ENCODE measurements around the gene CSPG5. TPM values are rescaled to one million over a fixed set of nuclear protein-coding genes. Genes with fewer than 3 reads are reported as not detected.

CSPG5 gene
- total RNA-seq, 1 donor from 2014 or later = 0.58 TPM

DNA sequence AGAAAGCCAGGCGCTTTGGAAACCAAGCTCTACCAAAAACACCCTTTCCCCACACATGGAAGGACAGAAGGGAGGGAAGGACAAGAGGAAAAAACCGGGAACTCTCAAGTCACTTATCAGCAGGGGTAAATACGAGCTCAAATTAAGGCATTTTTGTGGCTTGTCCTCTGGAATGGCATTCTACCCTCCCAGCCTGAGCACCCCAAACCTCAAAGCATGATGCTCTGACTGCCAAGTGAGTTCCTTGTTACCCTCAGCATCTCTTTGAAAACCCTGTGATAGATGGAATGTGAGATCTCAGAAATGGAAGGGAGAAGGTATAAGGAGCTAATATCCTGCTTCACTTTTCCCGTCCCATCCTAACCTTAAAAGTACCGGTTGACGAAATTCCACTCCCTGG, 8.1 kb upstream of the CSPG5 start:
- DNase-seq (ENCODE audit: low spot score) = no peak

DNA sequence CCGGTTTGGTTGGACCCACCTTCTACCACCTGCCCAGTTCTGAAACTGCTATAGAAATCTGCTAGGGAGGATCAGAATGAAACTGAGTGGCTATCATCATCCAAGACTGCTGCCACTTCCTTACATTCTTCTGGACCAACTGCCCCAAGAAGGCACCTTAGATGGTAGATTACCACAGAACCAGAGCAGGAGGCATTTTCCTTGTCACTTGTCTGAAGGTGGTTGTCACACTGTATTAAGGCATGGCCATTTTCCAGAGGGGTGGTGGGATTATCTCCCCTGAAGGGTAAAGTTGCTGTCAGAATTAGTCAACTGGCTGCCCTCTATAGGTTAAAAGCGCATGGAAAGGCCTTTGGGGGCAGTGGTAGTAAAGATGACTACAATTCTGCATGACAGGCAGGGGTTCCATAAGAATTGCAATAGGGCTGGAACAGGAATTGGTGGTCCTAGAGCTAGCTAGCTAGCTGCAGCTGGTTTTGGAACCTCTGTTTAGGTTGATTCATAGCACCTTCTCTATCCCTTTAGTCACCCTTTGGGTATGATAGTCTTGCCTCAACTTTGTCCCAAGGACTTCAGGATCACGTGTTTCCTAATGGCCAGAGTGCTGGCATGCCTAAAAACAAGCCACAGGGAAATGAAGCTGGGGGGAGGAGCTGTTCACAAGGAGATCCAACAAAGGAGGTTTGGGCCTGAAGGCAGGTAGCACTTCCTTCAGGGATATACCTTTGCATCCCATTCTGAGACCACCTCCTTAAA, 4.8 kb upstream of the CSPG5 start:
- DNase-seq (ENCODE audit: low spot score) = no peak

DNA sequence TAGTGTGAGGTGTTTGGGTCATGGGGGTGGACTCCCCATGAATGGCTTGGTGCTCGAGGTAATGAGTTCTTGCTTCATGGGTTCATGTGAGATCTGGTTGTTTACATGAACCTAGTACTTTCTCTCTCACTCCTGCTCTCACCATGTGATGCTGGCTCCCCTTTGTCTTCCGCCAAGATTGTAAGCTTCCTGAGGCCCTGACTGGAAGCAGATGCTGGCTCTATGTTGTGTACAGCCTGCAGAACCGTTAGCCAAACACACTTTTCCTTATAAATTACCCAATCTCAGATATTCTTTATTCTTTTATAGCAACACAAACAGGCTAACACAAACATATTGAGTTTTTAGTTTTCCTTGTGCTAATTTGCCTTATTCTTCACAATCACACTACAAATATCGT, 3.2 kb upstream of the CSPG5 start:
- DNase-seq (ENCODE audit: low spot score) = no peak

DNA sequence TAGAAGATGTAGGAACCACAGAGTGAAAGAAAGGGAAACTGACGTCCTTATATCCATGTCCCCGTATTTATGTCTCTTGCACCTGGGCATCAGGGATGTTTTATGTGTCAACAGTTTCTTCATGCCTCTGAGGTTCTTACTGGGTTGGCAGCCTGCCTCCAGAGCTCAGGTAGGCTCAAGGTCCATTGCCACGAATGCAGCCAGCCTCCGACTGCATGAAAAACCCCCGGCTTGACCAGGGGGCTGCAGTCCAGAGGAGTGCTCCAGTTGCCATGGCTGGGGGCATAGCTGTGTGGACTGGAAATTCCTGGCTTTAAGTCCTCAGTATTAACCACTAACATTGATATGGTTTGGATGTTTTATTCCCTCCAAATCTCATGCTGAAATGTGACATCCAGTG, 2.8 kb upstream of the CSPG5 start:
- DNase-seq (ENCODE audit: low spot score) = no peak

DNA sequence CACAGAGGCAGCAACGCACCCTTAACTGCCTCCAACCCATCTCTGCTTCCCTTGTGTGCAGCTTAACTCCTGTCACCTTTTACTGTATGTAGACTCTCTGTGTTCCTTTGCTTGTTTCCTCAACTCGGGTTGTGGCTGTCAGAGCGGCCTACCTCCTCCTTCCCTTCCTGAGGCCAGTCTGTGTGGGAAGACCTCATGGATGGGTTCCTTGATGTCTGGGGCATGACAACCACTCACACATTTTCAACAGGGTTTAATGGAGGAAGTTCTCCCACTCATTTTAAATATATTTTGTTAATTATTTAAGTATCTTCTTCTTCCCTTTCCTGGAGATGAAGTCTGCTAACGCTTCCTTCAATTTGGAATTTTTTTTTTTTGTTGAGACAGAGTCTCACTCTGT, 1.8 kb upstream of the CSPG5 start:
- DNase-seq (ENCODE audit: low spot score) = no peak

DNA sequence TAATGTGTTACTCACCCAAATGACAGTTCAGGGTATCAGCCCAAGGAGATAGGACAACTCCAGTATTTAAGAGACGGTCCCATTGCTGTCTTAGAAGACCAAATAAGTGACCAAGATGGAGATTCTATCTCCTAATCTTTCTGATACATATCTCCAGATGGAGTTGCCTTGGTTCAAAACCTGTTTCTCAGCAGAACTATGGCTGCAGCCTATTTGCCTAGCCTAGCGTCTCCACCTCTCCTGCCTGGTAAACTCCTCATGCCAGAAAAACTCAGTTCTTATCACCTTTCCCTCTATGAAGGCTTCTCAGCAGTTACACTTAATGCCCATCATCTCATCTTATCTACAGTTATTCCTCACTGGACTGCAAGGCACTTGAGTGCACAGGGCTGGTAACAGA, 1.2 kb upstream of the CSPG5 start:
- no peak for DNase-seq (ENCODE audit: low spot score)

DNA sequence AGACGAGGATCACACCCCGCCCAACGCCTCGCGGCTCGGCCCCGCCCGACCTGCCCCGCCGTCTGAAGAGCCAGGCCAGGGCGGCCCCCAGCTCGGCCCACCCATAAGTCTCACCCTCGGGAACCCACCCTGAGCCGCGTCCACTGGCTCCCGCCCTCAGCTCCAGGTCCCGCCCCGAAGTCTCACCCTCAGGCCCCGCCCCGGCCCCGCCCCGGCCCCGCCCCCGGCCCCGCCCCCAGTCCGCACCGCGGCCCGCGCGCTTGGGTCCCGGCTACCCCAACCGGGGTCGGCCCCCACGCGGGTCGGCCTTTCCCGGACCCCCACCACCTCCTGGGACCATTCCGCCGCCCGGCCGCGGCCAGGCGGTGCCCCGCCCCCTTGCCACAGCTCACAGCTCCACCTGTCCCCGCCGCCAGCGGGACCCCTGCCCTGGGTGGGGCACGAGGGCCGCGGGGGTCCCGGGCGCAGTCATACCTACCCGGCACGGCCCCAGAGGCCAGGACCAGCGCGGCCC, 489 bp downstream of the CSPG5 start:
- DNase-seq (ENCODE audit: low spot score) = no peak

DNA sequence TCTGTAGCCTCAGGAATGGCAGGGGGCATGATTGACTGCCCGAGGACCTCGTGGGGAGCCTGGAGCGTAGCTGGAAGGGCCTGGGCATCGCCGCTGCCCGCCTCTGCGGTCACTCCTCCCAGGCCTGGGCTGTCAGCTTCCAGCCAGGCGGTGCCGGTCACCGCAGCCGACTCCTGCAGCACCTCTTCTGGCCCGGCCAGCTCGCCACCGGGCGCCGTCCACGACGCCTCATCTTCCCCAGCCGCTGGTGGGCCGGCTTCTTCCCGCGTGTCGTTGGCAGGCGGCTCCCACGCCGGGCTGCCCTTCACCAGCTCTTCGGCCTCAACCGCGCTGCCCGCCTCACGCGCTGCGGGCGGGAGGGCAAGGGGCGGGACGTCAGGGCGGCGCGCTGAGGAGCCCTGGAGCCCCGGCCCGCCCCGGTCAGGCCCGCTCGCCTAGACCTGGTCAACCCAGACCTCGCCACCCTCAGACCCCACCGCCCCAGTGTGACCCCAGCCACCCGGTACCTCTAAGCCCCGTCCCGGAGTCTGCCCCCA, 1.0 kb downstream of the CSPG5 start:
- no peak for DNase-seq (ENCODE audit: low spot score)

DNA sequence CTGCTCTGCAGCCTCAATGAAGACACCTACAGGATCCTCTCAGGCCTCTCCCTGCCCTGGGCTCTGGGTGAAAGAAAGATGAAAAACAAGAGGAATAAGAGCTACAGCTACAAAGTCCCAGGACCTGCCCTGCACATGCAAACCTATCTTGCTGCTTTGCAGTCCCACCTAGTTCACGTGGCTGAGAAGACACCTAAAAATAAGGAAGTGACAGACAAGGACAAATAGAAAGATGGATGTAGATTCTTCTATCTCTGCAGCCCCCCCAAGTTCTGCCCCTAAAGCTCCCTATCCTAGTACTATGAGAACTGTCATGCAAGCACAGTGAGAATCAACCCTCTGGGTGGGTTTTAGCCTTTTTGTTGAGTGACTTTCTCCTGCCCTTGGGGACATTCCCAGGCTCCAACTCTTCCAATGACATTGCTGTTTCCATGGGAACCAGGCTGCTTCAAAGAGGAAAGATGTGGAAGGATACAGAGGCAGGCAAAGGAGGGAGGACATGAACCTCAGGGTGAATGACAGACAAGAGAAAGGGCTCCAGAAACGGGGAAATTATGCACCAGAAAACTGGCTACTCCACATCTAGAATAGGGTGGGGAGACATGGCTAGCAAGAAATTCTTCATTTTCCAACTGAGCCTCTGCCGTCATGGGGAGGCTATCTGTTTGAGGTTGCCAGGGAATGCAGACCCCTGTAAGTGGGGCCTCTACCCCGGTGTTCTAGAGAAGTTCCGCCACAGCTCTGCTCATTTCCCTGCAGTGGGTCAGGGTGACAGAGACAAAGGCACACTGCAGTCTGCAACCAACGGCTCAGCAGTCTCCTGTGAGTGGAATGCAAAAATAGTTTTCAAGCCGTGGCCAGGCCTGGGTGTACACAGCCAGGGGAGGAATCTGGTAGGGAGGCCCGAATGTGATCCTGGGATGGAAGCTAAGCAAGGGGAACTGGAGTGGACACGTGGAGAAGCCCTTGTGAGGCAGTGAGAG, 5.2 kb downstream of the CSPG5 start:
- no peak for DNase-seq (ENCODE audit: low spot score)

DNA sequence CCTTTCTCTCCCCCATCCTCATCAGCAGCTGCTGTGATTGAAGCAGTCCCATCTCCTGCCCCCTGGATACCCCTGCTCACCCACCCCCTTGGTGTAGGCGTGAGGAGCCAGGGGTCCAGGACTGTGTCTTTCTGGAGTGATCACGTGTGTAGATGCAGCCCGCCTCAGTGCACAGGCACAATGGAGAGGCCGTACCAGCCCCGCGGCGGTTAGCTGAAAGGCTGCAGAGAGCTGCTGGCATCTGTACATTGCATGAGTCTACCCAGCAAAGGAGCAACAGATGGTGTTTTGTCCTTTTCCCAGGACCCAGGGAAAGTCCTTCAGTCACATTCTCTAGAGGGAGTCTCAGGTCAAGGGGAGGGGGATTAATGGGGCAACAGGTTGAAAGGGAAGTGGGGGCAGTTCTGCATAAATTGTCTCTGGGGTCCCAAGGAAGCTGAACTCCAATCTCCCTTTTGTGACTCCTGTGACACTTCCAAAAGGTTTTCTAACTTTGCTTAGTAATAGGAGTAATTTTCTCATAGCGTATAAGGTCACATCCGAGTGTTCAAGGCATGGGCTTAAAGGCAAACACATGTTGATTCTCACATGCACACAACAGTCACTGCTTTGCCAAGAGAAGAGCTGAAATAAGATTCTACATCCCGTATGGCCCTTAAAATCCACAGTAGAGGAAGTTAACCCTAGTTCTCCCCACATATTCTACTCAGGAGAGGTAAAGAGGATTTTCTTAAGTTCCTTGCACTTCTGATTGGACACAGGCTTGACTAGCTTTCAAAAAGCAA, 7.1 kb downstream of the CSPG5 start:
- no peak for DNase-seq (ENCODE audit: low spot score)

DNA sequence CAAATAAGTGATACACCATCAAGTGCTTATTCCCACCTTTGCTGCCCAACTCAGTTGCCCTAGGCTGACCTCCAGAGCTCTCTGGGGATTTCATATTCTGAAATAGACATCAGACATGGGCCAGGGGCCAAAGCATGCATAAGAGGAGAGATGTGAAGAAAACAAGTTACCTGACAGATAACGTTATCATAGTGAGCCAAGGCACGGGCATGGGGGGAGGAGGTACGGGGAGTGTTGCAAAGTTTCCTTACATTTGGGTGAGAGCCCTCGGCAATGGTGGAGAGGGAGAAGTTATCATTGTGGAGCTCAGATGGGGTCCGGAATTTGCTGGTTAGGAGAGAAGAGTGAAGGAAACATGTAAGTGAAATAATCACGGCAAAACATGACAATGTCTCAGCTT, 9.8 kb downstream of the CSPG5 start:
- no peak for DNase-seq (ENCODE audit: low spot score)

DNA sequence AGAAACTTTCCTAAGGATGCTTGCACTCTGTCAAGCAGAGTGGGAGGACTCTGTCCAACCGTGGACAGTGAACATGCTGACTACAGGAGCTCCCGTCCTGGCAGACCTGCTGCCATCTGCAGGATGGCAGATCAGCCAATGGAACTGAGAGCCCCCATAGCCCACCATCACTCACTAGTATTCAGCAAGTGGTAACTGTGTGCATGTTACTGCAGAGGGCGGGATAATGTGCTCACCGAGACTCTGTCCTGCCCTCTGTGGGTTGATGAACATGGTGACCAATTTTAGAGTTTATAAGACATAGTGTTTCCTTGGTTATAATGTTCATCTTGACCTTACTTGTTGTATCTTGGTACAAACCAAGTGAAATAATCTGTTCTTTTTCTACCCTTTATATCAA, 11.5 kb downstream of the CSPG5 start:
- DNase-seq (ENCODE audit: low spot score) = no peak

DNA sequence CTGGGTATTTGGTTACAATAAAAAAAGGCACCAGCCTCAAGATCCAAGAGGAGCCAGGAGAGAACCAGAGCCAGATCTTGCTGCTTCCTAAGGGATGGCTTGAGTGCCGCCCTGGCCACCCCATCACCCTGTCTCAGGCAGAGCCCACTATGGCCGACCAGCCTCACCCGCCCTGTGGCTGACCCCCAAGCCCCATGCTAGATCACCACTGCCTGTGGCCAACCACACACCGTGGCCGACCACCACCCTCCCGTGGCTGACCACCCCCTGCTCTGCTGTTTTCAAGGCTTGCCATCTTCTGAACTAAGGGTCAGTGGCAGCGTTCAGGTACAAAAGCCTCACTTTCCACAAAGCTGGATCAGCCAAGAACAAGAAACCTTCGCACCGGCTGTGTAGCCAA, 12.0 kb downstream of the CSPG5 start:
- no peak for DNase-seq (ENCODE audit: low spot score)

DNA sequence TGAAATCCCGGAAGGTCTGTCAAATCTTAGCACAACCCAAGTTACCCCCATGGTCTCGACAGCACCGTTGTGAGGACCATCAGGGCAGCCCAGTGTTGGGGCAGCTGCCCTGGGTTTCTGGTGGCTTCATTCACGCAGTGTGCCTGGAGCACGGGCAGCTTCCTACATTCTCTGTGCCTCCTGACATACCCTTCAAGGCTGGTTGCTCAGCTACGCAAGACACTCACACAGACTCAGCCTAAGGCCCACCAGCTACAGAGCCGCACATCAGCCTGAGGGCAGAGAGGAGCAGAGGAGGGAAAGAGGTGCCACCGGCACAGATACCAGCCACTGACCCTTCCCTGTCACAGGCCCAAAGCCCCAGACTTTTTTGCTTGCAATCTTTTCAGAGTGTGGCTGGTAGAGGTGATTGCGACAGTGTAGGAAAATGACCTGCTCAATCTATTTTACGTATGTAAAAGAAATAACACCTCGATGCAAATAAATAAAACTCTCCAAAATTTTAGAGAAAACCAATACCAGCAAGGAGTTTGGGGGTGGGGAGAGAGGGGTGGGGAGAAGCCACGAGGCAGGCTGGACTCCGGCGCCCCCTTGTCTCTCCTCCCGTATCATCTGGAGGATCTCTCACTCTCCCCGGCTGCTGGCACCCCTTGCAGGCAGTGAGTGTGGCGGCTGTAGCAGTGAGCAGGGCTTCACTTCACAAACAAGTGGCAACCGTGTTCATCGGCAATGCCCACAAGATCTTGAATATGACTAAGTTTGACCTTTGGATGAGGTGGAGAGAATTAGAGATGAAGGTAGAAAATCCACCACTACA, 12.7 kb downstream of the CSPG5 start:
- DNase-seq (ENCODE audit: low spot score) = no peak

DNA sequence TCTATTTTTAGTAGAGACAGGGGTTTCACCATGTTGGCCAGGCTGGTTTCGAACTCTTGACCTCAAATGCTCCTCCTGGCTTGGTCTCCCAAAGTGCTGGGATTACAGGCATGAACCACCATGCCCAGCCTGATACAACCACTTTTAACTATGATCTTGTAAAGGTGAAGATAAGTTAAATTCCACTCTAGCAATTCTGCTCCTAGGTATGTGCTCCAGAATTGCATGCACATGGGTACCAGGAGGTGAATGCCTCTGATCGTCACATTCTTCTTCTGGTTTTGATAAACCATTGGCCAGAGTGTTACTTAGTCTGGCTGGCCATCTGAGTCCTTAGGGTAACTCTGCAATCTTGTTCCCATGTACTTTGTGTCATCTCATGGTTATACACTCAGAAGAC, 22.3 kb downstream of the CSPG5 start:
- DNase-seq (ENCODE audit: low spot score) = no peak

DNA sequence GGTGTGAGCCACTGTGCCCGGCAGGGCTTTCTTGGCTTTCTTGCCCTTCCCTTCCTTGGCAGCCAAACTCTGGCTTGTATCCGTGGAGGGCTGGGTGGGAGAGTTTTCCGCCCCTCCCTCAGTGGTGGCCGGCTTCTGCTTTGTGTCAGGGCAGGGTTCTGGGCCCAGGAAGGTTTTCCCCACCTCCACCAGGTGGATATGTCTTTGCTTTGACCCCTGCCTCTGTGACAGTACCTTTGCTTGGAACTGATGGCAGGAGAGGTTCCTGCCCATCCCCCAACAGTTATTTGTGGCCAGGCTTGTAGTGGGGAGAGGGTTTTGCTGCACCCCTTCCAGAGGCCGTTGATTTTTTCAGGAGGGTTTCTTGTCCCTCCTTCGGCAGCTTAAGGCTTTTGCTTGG, 24.3 kb downstream of the CSPG5 start:
- DNase-seq (ENCODE audit: low spot score) = no peak

DNA sequence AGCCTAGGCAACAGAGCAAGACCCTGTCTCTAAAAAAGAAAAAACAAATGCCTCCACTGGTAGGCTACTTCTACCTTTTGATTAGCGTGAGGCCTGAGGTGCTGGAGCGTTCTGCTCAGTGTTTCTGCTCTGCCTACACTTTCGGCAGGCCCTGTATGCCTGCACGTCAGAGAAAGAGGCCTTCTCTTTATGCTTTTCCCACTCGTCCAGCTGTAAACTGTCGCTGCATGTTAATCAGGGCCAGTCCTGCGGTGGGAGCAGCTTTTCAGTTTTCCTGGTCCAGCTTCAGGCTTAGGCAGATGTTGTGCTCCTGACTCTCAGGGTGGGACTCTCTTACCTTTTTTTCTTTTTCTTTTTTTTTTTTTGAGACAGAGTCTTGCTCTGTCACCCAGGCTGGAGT, 25.3 kb downstream of the CSPG5 start:
- no peak for DNase-seq (ENCODE audit: low spot score)

DNA sequence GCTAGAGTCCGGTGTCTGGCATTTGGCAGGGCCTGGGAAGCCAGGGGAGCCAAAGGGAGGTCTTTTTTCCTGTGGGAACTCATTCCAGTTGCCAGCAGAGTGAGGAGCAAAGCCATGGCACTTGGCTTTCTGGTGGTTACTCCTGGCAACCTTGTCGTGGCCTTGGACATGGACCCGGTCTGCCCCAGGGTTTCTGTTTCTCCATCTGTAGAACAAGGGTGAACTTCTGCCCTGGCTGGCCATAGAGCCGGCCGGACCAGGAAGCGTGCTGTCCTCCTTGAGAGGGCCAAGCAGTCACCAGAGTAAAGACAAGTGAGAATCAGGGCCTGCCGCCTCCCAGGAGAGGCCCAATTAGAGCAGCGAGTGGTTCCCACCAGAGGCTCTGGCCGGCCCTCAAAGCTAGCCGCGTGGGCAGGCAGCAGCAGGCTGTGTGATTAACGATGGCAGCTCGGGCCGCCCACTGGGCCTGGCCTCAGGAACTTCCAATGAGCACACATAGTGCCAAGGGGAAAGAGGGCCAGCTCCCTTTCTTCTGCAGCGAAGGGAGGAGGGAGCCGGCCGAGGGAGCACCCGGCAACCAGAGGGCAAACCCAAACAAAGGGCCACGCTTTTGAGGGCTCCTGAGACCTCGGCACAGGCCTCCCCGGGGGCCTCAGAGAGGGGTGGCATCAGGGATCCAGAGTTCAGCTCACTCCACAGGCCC, 36.0 kb downstream of the CSPG5 start:
- no peak for DNase-seq (ENCODE audit: low spot score)

DNA sequence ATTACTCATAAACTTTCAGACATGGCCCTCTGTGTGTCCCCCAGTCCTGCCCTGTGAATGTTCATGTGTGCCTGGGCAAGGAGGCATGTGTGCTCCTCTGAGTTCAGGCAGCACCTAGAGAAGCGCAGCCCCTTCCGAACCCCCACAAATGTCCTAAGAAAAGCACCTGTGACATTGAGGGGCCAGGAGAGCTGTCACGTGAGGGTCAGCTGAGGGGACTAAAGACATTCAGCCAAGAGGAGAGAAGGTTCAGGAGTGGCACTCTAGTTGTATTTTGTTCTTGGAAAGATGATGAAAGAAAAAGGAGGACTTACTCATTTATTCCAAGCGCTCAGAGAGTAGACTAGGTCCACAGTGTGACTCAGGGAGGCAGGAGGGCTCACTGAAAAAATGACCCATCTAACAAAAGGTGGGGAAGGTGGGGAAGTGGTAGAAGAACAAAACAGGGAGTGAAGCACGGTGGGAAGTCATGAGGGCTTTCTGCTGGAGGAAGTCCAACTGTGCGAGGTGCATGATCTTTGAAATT, 37.0 kb downstream of the CSPG5 start:
- no peak for DNase-seq (ENCODE audit: low spot score)

DNA sequence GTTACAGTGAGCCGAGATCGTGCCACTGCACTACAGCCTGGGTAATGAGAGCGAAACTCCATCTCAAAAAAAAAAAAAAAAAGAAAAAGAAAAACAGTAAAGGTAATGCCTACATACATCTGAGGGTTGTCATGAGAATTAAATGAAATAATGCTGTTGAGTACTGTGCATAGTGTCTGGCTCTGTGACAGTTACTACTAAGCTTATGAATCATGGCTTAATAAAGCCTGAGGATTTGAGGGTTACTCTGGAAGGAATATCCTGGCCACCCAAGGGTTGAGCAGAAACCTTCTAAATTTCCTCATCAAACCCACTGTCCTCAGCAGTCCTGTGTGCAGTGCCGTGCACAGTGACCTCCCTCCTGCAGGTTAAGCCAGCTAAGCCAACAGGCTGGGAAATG, 38.4 kb downstream of the CSPG5 start:
- DNase-seq (ENCODE audit: low spot score) = no peak

Measured in mucosa of gallbladder (tissue), 1 donor.